Measurements from ENCODE around the gene ABCB9. TPM values are rescaled to one million over a fixed set of nuclear protein-coding genes. Genes with fewer than 3 reads are reported as not detected.
"Not testable (repeated sequence)": the region's sequence is repeated elsewhere in the genome, so short reads cannot be mapped to it uniquely, and the experiment has no call there.

ABCB9 gene
- polyA plus RNA-seq, 4 donors, result 2.6 to 9.8 (median 5.0) TPM

GRCh38 chr12:122903693-122904034, 62.6 kb downstream of the ABCB9 start:
- DNase-seq (ENCODE audit: low read depth in 4 of 4, low spot score in 3 of 4), result no peak

- DNase-seq (ENCODE audit: low read depth in 4 of 4, low spot score in 3 of 4), result no peak
Observed at GRCh38 chr12:122902854-122903692, 63.2 kb downstream of the ABCB9 start.

GRCh38 chr12:122899887-122900286, 66.4 kb downstream of the ABCB9 start:
- no peak for DNase-seq (ENCODE audit: low read depth in 4 of 4, low spot score in 3 of 4)

DNA sequence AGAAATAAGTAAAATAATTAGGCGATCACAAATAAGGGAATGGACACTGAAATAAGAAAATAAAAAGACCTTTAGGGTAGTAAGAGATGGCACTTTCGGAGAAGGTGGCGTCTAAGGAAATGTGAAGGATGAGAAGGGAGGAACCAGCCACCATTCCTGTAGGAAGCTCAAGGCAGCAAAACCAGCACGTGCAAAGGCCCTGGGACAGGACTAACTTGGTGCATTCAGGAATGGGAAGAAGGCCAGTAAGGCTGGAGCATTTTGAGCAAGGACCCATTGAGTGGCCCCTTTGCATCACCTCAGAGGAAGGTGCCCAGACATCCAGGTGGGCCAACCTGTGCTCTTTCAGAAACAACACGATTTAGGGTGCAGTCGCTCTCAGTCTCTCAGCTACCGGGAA, 69.6 kb downstream of the ABCB9 start:
- no peak for DNase-seq (ENCODE audit: low read depth in 4 of 4, low spot score in 3 of 4)

GRCh38 chr12:122895704-122896636, 70.3 kb downstream of the ABCB9 start, which contains the start of gene VPS37B:
Gene VPS37B, minus strand, starts transcription at chr12:122896124. Its CDS starts 62 bp downstream, at chr12:122896062.
- DNase-seq (ENCODE audit: low read depth in 4 of 4, low spot score in 3 of 4), result peak in 2 of 4 donors; percentile 74 to 75

DNA sequence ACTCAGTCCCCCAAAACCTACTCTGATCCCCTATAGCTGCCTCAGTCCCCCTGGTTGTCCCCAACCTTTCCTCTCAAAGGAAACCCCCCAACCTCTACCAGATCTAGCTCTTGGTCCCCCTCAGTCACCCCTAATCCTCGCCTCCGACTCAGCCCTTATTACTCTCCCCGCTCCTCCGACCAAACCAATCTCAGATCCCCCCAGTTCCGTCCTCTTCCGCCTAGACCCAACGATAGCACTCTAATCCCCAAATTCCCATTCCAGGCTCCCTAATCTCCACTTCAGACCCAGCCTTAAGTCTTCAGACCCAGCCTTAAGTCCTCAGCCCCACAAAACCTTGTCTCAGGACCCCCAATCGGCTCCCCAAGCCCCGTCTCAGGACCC, 71.0 kb downstream of the ABCB9 start:
- no peak for DNase-seq (ENCODE audit: low read depth in 4 of 4, low spot score in 3 of 4)

DNA sequence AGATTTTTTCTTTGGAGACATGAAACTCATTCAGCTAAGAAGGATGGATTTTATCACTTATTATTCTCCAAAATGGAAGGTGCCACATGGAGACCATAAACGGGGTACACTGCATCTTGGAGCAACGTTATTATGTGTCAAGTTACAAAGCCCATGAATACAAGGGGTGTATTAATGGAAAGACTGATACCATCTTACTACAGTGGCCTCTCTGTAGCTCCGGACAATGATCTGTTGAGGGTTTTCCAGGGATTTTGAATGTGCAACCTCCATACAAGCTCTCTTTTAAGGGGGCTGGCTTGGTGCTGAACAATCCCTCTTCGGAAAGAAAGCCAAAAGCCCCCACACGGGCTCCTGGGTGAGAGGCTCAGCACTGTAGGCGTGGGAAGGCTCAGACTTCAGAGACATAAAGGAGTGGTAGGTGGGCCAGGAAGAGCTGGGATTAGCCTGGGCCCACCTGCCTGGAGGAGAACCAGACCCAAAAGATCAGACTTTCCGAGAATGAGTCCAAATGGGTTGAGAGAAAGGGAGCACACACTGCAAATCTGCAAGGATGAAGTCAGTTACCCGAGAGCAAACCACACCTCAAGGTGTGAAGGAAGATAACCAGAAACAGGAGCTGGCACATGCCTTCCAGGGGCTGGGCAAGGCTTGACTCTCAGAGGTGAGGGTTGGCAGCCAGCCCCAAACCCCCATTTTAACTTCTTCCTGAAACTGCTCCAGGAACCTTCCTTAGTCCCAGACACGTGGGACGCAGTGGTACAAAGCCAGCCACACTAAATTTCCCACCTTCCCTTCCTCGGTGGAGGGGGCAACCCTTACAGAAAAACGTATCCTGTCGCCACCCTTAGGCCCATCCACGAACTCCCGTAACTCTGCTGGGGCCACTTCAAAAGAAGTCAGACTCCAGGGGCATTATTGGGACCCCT, 71.8 kb downstream of the ABCB9 start:
- no peak for DNase-seq (ENCODE audit: low read depth in 4 of 4, low spot score in 3 of 4)

- DNase-seq (ENCODE audit: low read depth in 4 of 4, low spot score in 3 of 4), result no peak
Observed at GRCh38 chr12:122893208-122894153, 72.8 kb downstream of the ABCB9 start.

DNA sequence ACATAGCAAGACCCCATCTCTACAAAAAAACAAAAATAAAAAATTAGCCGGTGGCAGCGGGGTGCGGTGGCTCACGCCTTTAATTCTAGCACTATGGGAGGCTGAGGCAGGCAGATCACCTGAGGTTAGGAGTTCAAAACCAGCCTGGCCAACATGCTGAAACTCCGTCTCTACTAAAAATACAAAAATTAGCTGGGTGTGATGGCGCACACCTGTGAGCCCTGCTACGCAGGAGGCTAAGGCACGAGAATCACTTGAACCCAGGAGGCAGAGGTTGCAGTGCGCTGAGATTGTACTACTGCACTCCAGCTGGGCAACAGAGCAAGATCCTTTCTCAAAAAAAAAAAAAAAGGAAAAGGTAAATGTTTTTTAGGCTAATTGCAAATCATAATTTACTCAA, 73.5 kb downstream of the ABCB9 start:
- not testable (repeated sequence) for DNase-seq (ENCODE audit: low read depth in 4 of 4, low spot score in 3 of 4)

- DNase-seq (ENCODE audit: low read depth in 4 of 4, low spot score in 3 of 4), result no peak
Observed at GRCh38 chr12:122891661-122892525, 74.4 kb downstream of the ABCB9 start.

GRCh38 chr12:122889761-122890520, 76.3 kb downstream of the ABCB9 start:
- no peak for DNase-seq (ENCODE audit: low read depth in 4 of 4, low spot score in 3 of 4)

GRCh38 chr12:122888232-122888752, 78.0 kb downstream of the ABCB9 start:
- DNase-seq (ENCODE audit: low read depth in 4 of 4, low spot score in 3 of 4), result no peak

GRCh38 chr12:122887819-122888212, 78.4 kb downstream of the ABCB9 start:
- no peak for DNase-seq (ENCODE audit: low read depth in 4 of 4, low spot score in 3 of 4)

DNA sequence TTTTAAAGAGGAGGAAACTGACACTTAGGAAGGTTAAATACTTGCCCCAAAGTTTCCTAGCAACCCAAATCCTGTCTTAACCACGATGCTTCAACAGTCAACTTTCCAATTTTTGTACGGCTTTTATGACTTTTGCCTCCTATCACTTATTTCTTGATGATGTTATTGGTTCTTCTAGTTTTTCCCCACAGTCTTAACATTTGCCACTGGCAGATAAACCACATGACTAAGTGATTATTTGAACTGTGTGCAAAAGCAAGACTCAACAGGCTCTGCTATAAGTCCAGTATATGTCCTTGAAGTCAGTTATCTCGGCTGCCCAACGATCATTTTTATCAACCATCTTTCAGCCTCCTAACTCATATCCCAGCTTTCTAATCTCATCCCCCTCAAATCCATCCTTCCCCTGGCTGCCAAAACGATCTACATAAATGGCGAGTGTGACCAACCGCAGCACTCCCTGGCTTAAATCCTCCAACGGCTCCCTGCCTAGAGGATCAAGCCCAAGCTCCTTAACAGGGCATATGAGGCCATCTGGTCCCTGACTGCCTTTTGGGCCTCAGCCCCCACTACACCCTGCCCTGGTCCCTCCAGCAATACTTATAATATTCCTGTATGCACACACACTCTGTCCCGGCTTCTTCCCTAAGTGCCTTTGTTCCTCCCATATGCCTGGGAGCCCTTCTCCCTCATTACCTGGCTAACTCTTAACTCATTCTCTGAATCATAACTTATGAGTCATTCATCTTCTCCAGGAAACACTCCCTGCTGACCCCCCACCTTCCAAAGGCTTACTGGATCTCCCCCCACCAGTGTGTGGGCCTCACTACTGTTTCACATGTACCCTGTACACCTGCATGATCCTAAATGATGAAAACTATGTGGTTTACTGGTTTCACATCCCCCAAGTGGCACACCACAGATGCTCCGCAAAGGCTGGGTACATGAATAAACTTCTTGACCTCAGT, 79.1 kb downstream of the ABCB9 start:
- DNase-seq (ENCODE audit: low read depth in 4 of 4, low spot score in 3 of 4), result no peak

DNA sequence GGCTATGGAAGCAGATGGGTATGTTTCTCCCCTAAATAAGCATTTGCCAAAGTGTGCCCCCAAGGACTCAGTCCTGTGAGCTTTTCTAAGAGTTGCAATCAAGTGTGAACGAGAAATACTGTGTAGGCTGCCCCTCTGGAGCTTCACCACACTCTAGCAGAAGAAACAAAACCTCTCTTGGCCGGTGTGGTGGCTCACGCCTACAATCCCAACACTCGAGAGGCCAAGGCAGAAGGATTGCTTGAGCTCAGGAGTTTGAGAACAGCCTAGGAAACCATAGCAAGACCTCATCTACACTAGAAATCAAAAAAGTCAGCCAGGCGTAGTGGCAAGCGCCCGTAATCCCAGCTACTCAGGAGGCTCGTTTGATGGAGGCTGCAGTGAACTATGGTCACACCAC, 80.1 kb downstream of the ABCB9 start:
- no peak for DNase-seq (ENCODE audit: low read depth in 4 of 4, low spot score in 3 of 4)

DNA sequence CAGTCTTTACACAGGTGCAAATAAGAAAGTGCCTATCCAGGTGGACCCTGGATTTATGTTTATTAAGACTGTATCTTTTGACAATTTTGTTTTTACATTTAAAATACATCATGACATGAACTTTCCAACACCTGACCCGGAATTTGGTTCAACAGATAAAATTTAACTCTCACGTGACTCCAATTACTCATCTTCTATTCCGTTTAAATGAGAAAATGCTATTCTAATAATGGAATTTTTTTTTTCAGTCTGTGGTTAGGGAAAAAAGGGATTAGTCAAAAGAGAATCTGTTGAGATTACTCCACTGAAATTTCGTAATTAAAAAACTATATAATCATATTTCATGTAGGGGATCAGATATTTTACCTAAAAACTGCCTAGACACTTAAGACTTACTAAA, 81.4 kb downstream of the ABCB9 start:
- no peak for DNase-seq (ENCODE audit: low read depth in 4 of 4, low spot score in 3 of 4)
